HepG2 (cell line): ENCODE data around the gene TRIO. TPM values are rescaled to one million over a fixed set of nuclear protein-coding genes. Genes with fewer than 3 reads are reported as not detected.

Experiments
- ATAC-seq: fragments of 200-7000 bp; cut with Tn5 transposase; 3 replicates; pipeline ENCODE4 v1.9.1; 2020; ENCODE audit warnings: mild to moderate bottlenecking, moderate library complexity
- BruUV-seq: library from RNA; stranded (reverse); fragments of 400-500 nt; replicated peaks from 2 replicates; lab custom pipeline; 2021; lab: Mats Ljungman, UMichigan
- CTCF ChIA-PET: fragments of 300-600 bp; formaldehyde crosslinking; extraction: SDS; loops from one replicate; lab custom pipeline; 2021; ENCODE audit warnings: low total read pairs, inconsistent platforms, low intra/inter-chr PET ratio; lab: Yijun Ruan, JAX
- POLR2A ChIA-PET: fragments of 350-600 bp; sonication (Branson Sonifier 250); formaldehyde crosslinking; loops from one replicate; lab custom pipeline; 2020; ENCODE audit warnings: antibody characterized with exemption, inconsistent platforms; lab: Yijun Ruan, JAX
- DNase-seq: peaks from one replicate; pipeline ENCODE4 v3.0.0-alpha.2; 2015; ENCODE audit warnings: low spot score
- FAIRE-seq: peaks from 3 replicates; lab custom pipeline; 2011; peaks lifted over from hg19 to GRCh38; lab: Jason Lieb, UNC
- H2AFZ ChIP-seq: one replicate; pipeline ENCODE4 v1.6.1; 2011; ENCODE audit warnings: low read length, inconsistent platforms
- H3K27ac ChIP-seq: fragments of 300-600 bp; 3 replicates; pipeline ENCODE4 v1.8.0; 2011; ENCODE audit warnings: mixed run types, mild to moderate bottlenecking, mixed read lengths, low read length, inconsistent platforms; ENCODE audit not compliant: insufficient read depth; ENCODE audit errors: extremely low read length
- H3K27me3 ChIP-seq, 2 experiments: fragments of 200-600 bp in 1 of 2; 2 replicates in 1 of 2; 3 replicates in 1 of 2; pipeline versions ENCODE4 v1.6.0 to v1.8.0; 2011; ENCODE audit warnings: low read length in 2 of 2, mild to moderate bottlenecking in 2 of 2, moderate library complexity in 2 of 2, inconsistent platforms in 1 of 2; ENCODE audit not compliant: insufficient read depth in 2 of 2, control insufficient read depth in 1 of 2
- H3K36me3 ChIP-seq, 2 experiments: fragments of 200-600 bp in 1 of 2; replicated peaks in 1 of 2; 2 replicates in 1 of 2; 3 replicates in 1 of 2; pipeline versions ENCODE4 v1.5.1 to v1.8.0; 2011; ENCODE audit warnings: low read length in 2 of 2, inconsistent platforms in 1 of 2; ENCODE audit not compliant: insufficient read depth in 2 of 2, control insufficient read depth in 1 of 2
- H3K4me1 ChIP-seq: 2 replicates; pipeline ENCODE4 v1.5.1; 2012; ENCODE audit warnings: low read length, inconsistent platforms; ENCODE audit not compliant: insufficient read depth
- H3K4me2 ChIP-seq: 2 replicates; pipeline ENCODE4 v1.6.0; 2011; ENCODE audit warnings: low read depth, low read length, inconsistent platforms
- H3K4me3 ChIP-seq, 3 experiments: fragments of 200-600 bp in 1 of 3; sonication (generic), shearing (Covaris generic) in 1 of 3; replicated peaks in 1 of 3; 2 replicates each; pipeline ENCODE4 v1.5.1; 2011 to 2016; ENCODE audit warnings: low read length in 3 of 3, inconsistent platforms in 2 of 3, low read depth in 2 of 3, mild to moderate bottlenecking in 2 of 3, control low read depth in 1 of 3, mixed read lengths in 1 of 3; ENCODE audit not compliant: insufficient read depth in 1 of 3
- H3K79me2 ChIP-seq: one replicate; pipeline ENCODE4 v1.6.1; 2011; ENCODE audit warnings: low read length, inconsistent platforms; ENCODE audit not compliant: insufficient read depth
- H3K9ac ChIP-seq: 2 replicates; pipeline ENCODE4 v1.6.0; 2011; ENCODE audit warnings: mild to moderate bottlenecking, low read depth, low read length, inconsistent platforms; ENCODE audit not compliant: insufficient read depth
- H3K9me3 ChIP-seq: 2 replicates; pipeline ENCODE4 v1.5.1; 2012; ENCODE audit warnings: mild to moderate bottlenecking, low read length
- H4K20me1 ChIP-seq: 2 replicates; pipeline ENCODE4 v1.6.0; 2011; ENCODE audit warnings: inconsistent platforms, mild to moderate bottlenecking, low read length, moderate library complexity; ENCODE audit not compliant: insufficient read depth
- CHD4 ChIP-seq: fragments of 200-600 bp; sonication (generic); IDR thresholded peaks from 2 replicates; pipeline ENCODE4 v1.7.0; 2017; ENCODE audit warnings: mild to moderate bottlenecking, low read length, borderline replicate concordance
- PAX8 ChIP-seq: sonication (generic); formaldehyde crosslinking; IDR thresholded peaks from 2 replicates; pipeline ENCODE4 v1.8.0; 2022; ENCODE audit warnings: mild to moderate bottlenecking, missing genetic modification reagents, borderline replicate concordance
- SATB2 ChIP-seq: sonication (generic); formaldehyde crosslinking; IDR thresholded peaks from 2 replicates; pipeline ENCODE4 v1.5.0; 2020; ENCODE audit warnings: missing genetic modification reagents
- WGBS: methylation state at CpG from one replicate; pipeline ENCODE4 v1.1.6; 2017; ENCODE audit warnings: low lambda C conversion rate; 5-methylcytosine and 5-hydroxymethylcytosine counted together
- in situ Hi-C: cut with HindIII; loops from 2 replicates; pipeline ENCODE4 v1.10.0; 2017; ENCODE audit warnings: low pct_unique_long_range_greater_than_20kb; ENCODE audit not compliant: extremely low pct_ligation_motif_present
- intact Hi-C: fragments of 100-400 bp; cut with micrococcal nuclease; formaldehyde crosslinking; loops from one replicate; pipeline ENCODE4 v1.10.0; 2022; ENCODE audit not compliant: unreplicated experiment
- polyA plus RNA-seq, 8 experiments: library from polyadenylated mRNA; depleted of rRNA in 3 of 8; stranded (reverse) in 7 of 8; unstranded in 1 of 8; fragments of >200 nt; fragmentation: Illumina TruSeq in 4 of 8; extraction: Trizol in 4 of 8; gene quantifications; 2 replicates each; pipeline versions ENCODE4 v1.2.1 to v1.2.3, GENCODE V29; 2011 to 2016; ENCODE audit warnings: low read depth in 4 of 8, missing spikeins in 1 of 8, mixed read lengths in 1 of 8; ENCODE audit not compliant: insufficient read depth in 1 of 8
- total RNA-seq, 5 experiments: library from RNA; depleted of rRNA; stranded (reverse); fragments of >200 nt; fragmentation: Illumina TruSeq; extraction: Trizol; gene quantifications; 2 replicates each; pipeline ENCODE4 v1.2.3, GENCODE V29; 2016; ENCODE audit warnings: low read depth in 1 of 5
- TF ChIP-seq, protein P1 (sequence below): sonication (generic); formaldehyde crosslinking; IDR thresholded peaks from 2 replicates; pipeline ENCODE4 v1.5.1; 2020; ENCODE audit warnings: mild to moderate bottlenecking, missing genetic modification reagents, borderline replicate concordance

TRIO gene
- total and polyA plus RNA-seq, 2 of the 13 experiments (the other 11 are each of a cell fraction or from before 2014, with no cell fraction given): 45.2 to 45.9 TPM

DNA sequence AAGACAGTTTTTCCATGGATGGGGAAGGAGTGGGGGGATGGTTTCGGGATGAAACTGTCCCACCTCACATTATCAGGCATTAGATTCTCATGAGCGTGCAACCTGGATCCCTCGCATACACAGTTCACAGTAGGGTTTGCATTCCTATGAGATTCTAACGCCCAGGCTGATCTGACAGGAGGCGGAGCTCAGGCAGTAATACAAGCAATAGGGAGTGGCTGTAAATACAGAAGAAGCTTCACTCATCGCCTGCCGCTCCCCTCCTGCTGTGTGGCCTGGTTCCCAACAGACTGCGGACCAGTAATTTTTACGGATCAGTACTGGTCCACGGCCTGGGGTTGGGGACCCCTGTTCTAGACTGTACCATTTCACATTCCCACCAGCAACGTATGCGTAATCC, 370.1 kb downstream of the TRIO start:
- Histone ChIP-seq H3K4me3 (no peak overlapping the region), H2AFZ (no peak overlapping the region), H3K79me2 (no peaks in the 10 kb centered on the region), H3K4me1 (no peaks in the 10 kb centered on the region), H3K4me2 (no peak overlapping the region), H3K9ac (no peak overlapping the region), H3K36me3 (0 out of 5 replicates have a peak, but pooled peaks cover 0 to under 1% of the 10 kb centered on the region in 2 experiments), H3K9me3 (0 out of 2 replicates have a peak, but pooled peaks cover 5% of the 10 kb centered on the region), H4K20me1 (no peaks in the 10 kb centered on the region), H3K27ac (no peak overlapping the region), H3K27me3 (no peaks in the 10 kb centered on the region)
- FAIRE-seq (no peak), DNase-seq (no peak), ATAC-seq (peak; percentile 47)
- BruUV-seq: no TSS peak
- CTCF ChIA-PET: no interaction called here
- TF ChIP-seq SATB2 (CRISPR knock-in tag) (no peak), PAX8 (CRISPR knock-in tag) (no peak), CHD4 (no peak)
- WGBS: 50% methylated on average over 7 of the region's 12 CpGs
- intact Hi-C loops: no loop called here
- POLR2A ChIA-PET: no interaction called here
- in situ Hi-C loops: no loop called here

DNA sequence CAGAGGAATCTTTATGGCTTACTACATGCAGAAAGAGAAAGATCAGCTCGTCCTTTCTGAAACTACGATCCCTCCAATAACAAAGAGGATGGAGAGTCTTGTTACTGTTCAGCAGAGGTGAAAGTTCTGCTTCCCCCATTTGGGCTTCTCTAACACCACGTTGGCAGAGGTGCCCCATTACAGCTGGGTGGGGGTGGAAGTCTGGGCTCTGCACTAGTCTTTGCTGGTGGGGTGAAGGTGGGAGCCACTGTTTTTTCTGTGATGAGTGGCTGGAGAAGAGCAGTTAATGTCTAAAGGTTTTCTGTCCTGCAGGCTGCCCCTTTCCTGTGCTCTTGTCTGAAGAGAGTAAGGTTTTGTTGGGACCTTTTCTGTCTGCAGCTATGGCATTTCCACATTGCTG, 373.8 kb downstream of the TRIO start:
- no peak overlapping the region for H3K27ac ChIP-seq
- no peaks in the 10 kb centered on the region for H3K4me1 ChIP-seq
- 29% methylated on average over 3 of the region's 3 CpGs for WGBS
- H3K9me3 ChIP-seq: 0 out of 2 replicates have a peak, but pooled peaks cover 5% of the 10 kb centered on the region
- H3K4me2 ChIP-seq: no peak overlapping the region
- FAIRE-seq (no peak), DNase-seq (no peak), ATAC-seq (no peak)
- ChIA-PET POLR2A (no interaction called here), CTCF (no interaction called here)
- intact Hi-C loops: no loop called here
- no TSS peak for BruUV-seq
- no peak overlapping the region for H3K4me3 ChIP-seq
- H3K9ac ChIP-seq: no peak overlapping the region
- no peak overlapping the region for H2AFZ ChIP-seq
- H3K36me3 ChIP-seq: no peaks in the 10 kb centered on the region
- no peaks in the 10 kb centered on the region for H3K79me2 ChIP-seq
- TF ChIP-seq, protein P1, sequence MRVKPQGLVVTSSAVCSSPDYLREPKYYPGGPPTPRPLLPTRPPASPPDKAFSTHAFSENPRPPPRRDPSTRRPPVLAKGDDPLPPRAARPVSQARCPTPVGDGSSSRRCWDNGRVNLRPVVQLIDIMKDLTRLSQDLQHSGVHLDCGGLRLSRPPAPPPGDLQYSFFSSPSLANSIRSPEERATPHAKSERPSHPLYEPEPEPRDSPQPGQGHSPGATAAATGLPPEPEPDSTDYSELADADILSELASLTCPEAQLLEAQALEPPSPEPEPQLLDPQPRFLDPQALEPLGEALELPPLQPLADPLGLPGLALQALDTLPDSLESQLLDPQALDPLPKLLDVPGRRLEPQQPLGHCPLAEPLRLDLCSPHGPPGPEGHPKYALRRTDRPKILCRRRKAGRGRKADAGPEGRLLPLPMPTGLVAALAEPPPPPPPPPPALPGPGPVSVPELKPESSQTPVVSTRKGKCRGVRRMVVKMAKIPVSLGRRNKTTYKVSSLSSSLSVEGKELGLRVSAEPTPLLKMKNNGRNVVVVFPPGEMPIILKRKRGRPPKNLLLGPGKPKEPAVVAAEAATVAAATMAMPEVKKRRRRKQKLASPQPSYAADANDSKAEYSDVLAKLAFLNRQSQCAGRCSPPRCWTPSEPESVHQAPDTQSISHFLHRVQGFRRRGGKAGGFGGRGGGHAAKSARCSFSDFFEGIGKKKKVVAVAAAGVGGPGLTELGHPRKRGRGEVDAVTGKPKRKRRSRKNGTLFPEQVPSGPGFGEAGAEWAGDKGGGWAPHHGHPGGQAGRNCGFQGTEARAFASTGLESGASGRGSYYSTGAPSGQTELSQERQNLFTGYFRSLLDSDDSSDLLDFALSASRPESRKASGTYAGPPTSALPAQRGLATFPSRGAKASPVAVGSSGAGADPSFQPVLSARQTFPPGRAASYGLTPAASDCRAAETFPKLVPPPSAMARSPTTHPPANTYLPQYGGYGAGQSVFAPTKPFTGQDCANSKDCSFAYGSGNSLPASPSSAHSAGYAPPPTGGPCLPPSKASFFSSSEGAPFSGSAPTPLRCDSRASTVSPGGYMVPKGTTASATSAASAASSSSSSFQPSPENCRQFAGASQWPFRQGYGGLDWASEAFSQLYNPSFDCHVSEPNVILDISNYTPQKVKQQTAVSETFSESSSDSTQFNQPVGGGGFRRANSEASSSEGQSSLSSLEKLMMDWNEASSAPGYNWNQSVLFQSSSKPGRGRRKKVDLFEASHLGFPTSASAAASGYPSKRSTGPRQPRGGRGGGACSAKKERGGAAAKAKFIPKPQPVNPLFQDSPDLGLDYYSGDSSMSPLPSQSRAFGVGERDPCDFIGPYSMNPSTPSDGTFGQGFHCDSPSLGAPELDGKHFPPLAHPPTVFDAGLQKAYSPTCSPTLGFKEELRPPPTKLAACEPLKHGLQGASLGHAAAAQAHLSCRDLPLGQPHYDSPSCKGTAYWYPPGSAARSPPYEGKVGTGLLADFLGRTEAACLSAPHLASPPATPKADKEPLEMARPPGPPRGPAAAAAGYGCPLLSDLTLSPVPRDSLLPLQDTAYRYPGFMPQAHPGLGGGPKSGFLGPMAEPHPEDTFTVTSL: no peak
- H4K20me1 ChIP-seq: no peaks in the 10 kb centered on the region
- H3K27me3 ChIP-seq: no peaks in the 10 kb centered on the region
- in situ Hi-C loops: no loop called here
